Upper lobe of left lung (tissue), 6 donors: Measurements from ENCODE around the gene YPEL1. TPM values are rescaled to one million over a fixed set of nuclear protein-coding genes. Genes with fewer than 3 reads are reported as not detected.

Experiments used
- ATAC-seq, 2 donors: fragments of 200-7000 bp; cut with Tn5 transposase; one replicate each; pipeline ENCODE4 v1.9.1; 2022; ENCODE audit warnings: mild to moderate bottlenecking in 2 of 2, moderate library complexity in 2 of 2; ENCODE audit not compliant: low FRiP score in 2 of 2
- DNase-seq, 2 donors: peaks; one replicate each; pipeline ENCODE4 v3.0.0-alpha.2; 2019 to 2020
- H3K27ac ChIP-seq, 4 donors: fragments of 200-600 bp; sonication (generic); one replicate each; pipeline ENCODE4 v1.5.1; 2016 to 2019
- H3K27me3 ChIP-seq, 4 donors: fragments of 200-600 bp; sonication (generic); one replicate each; pipeline ENCODE4 v1.5.1; 2017 to 2019
- H3K36me3 ChIP-seq, 4 donors: fragments of 200-600 bp; sonication (generic); one replicate each; pipeline ENCODE4 v1.5.1; 2016 to 2019
- H3K4me1 ChIP-seq, 4 donors: fragments of 200-600 bp; sonication (generic); one replicate each; pipeline ENCODE4 v1.5.1; 2018 to 2019
- H3K4me3 ChIP-seq, 4 donors: fragments of 200-600 bp; sonication (generic); one replicate each; pipeline ENCODE4 v1.5.1; 2017 to 2019; ENCODE audit warnings: mild to moderate bottlenecking in 2 of 4, moderate library complexity in 1 of 4
- H3K9me3 ChIP-seq, 4 donors: fragments of 200-600 bp; sonication (generic); one replicate each; pipeline ENCODE4 v1.5.1; 2018 to 2019
- EP300 ChIP-seq, 4 donors: sonication (generic); formaldehyde crosslinking; IDR thresholded peaks; one replicate each; pipeline ENCODE4 v1.5.1; 2017; ENCODE audit warnings: antibody characterized with exemption in 4 of 4, control low read depth in 2 of 4
- POLR2A ChIP-seq, 4 donors: fragments of 450-650 bp; IDR thresholded peaks; one replicate each; pipeline ENCODE4 v1.5.1; 2016 to 2017; ENCODE audit warnings: antibody characterized with exemption in 4 of 4, mild to moderate bottlenecking in 2 of 4
- POLR2AphosphoS5 ChIP-seq, 2 donors: sonication (generic); formaldehyde crosslinking; IDR thresholded peaks; one replicate each; pipeline ENCODE4 v1.5.1; 2017; ENCODE audit warnings: antibody characterized with exemption in 2 of 2
- WGBS, 2 donors: methylation state at CpG; one replicate each; pipeline ENCODE4 v1.1.5; 2017 to 2018; 5-methylcytosine and 5-hydroxymethylcytosine counted together
- total RNA-seq, 6 donors: library from RNA; depleted of rRNA in 4 of 6; stranded (reverse); fragments of >200 nt in 4 of 6; gene quantifications; one replicate each; pipeline versions ENCODE4 v1.1.0 to v1.2.1, GENCODE V29; 2016 to 2021
- TF ChIP-seq, protein P1 (sequence below), 6 experiments: fragments of 450-650 bp in 4 of 6; fragments of 200-600 bp in 2 of 6; sonication (generic) in 2 of 6; IDR thresholded peaks; one replicate each; pipeline ENCODE4 v1.5.1; 2016 to 2019; ENCODE audit warnings: antibody characterized with exemption in 6 of 6
- donor health status: DM: no; HTN: no; CAD: no; lungs with moderate emphysema.
- donor health status: DM: no; HTN: yes; CAD: no; lungs with severe emphysema.

YPEL1 gene, protein sequence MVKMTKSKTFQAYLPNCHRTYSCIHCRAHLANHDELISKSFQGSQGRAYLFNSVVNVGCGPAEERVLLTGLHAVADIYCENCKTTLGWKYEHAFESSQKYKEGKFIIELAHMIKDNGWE
- 10 to 100 TPM in 1 of 6 donors, 1 to 10 TPM in 5; 4.4 to 11.6 (median 7.4) TPM for total RNA-seq

DNA sequence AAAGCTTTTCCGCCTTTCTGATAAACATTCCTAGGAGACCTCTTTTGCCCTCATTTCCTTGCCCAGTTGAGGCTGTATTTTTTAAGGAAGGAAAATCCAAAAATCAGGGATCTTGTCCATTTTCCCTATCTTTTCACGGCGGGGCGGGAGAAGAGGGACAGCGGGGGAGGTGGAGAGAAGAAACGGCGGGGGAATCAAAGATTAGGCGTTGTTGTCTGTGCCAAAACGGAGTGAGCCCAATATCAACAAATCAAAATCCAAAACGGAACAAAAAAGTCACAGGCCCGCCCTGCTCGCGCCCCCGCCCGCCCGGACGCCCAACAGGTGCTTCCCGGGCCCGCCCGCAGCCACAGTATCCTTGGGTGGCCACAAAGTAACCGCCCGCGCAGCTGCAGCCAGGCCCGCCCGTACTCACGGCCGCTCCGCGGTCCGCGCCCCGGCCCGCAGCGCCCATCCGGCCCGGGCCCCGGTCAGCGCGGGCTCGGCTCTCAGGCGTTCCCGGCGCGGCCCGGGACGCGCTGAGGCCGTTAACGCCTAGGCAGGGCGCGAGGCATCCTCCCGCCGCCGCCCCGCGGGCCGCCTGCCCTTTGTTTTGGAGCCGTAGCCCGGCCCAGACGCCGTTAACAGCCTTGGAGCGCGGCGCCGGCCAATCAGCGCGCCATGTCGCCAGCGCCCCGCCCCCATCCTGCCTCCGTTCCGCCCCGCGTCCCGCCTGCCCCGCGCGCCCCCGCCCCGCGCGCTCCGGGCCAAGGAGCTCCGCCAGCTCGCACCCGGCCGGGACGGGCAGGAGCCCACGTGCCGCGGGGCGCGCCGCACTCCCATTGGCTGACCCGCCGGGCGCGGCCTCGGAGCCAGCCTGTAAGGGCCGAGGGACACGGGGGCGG, at the start of gene YPEL1:
Gene YPEL1, minus strand, starts transcription at position 595 of the 884 bp plus-strand sequence. CDS start 25,050 bp downstream, outside the sequence.
- H3K36me3 ChIP-seq, result no peaks in the 10 kb centered on the region
- ATAC-seq, result peak; percentile 98 to 99
- H3K27ac ChIP-seq, result peak within 1 kb of the TSS; percentile 72 to 88 (median 79)
- H3K4me1 ChIP-seq, result peaks cover 9 to 19% (median 13%) of the 10 kb centered on the region in 4 donors
- peak within 1 kb of the TSS; percentile 49 to 85 (median 70) for H3K4me3 ChIP-seq
- no peaks in the 10 kb centered on the region for H3K9me3 ChIP-seq
- H3K27me3 ChIP-seq, result no peaks in the 10 kb centered on the region
- peak; percentile 4 to 91 for TF ChIP-seq POLR2AphosphoS5 (IDR thresholded peaks at IDR 0.05)
- TF ChIP-seq, protein P1, sequence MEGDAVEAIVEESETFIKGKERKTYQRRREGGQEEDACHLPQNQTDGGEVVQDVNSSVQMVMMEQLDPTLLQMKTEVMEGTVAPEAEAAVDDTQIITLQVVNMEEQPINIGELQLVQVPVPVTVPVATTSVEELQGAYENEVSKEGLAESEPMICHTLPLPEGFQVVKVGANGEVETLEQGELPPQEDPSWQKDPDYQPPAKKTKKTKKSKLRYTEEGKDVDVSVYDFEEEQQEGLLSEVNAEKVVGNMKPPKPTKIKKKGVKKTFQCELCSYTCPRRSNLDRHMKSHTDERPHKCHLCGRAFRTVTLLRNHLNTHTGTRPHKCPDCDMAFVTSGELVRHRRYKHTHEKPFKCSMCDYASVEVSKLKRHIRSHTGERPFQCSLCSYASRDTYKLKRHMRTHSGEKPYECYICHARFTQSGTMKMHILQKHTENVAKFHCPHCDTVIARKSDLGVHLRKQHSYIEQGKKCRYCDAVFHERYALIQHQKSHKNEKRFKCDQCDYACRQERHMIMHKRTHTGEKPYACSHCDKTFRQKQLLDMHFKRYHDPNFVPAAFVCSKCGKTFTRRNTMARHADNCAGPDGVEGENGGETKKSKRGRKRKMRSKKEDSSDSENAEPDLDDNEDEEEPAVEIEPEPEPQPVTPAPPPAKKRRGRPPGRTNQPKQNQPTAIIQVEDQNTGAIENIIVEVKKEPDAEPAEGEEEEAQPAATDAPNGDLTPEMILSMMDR (IDR thresholded peaks at IDR 0.05), result peak in 2 of 6 experiments; percentile 30
- no peak for TF ChIP-seq EP300 (IDR thresholded peaks at IDR 0.05)
- TF ChIP-seq POLR2A (IDR thresholded peaks at IDR 0.05), result peak in 3 of 4 donors; percentile 77 to 99 (median 98)
- 1 to 2% methylated on average over 10 to 17 of the region's 102 CpGs for WGBS, 2 donors
- DNase-seq, result peak; percentile 97 to 100

DNA sequence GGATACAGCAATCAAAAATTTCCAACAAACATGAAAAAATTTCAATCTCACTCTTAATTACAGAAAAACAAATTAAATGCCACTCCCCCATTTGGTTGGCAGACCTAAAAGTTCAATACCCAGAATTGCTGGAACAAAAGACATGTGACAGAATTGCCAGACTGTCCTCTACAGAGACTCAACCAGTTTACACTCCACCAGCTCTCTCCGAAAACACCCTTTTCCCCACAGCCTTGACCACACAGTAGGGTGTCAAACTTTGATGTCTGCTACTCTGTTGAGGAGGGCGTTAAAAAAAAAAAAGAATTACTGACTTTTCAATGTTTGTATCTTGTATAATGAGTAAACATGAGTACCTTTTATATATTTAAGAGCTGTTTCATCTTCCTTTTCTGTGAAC, 44.7 kb upstream of the YPEL1 start:
- Histone ChIP-seq H3K4me1 (no peaks in the 10 kb centered on the region), H3K9me3 (no peaks in the 10 kb centered on the region), H3K27me3 (no peaks in the 10 kb centered on the region), H3K4me3 (no peak overlapping the region), H3K27ac (no peak overlapping the region), H3K36me3 (peaks cover 7 to 54% (median 11%) of the 10 kb centered on the region in 4 donors)
- WGBS, 2 donors, result 85 to 96% methylated on average over 2 of the region's 2 CpGs
- ATAC-seq (no peak), DNase-seq (no peak)
- TF ChIP-seq POLR2AphosphoS5 (IDR thresholded peaks at IDR 0.05) (no peak), POLR2A (IDR thresholded peaks at IDR 0.05) (no peak), EP300 (IDR thresholded peaks at IDR 0.05) (no peak)
- TF ChIP-seq, protein P1 (IDR thresholded peaks at IDR 0.05), result no peak

DNA sequence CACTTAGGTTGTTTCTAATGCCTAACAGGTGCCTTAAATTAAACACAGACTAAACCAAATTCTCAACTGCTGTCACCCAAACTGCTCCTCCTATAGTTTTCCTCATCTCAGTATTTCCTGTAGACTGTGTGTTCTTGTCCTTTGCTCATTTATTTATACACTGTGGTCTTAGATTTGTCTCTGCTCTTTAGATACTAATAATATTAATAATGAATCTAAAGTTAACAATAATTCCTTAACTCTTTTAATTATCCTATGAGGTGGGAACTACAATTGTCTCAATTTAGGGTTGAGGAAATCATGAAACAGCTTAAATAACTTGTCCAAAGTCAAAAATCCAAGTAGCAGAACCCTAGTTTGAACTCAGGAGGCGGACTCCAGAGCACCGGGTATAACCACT, 43.9 kb upstream of the YPEL1 start:
- WGBS, 2 donors, result 90 to 96% methylated on average over 2 of the region's 2 CpGs
- Histone ChIP-seq H3K4me1 (peaks cover 0 to 4% (median 0%) of the 10 kb centered on the region in 4 donors), H3K9me3 (no peaks in the 10 kb centered on the region), H3K36me3 (peaks cover 0 to 48% (median 9%) of the 10 kb centered on the region in 4 donors), H3K27ac (no peak overlapping the region), H3K27me3 (no peaks in the 10 kb centered on the region), H3K4me3 (no peak overlapping the region)
- no peak for TF ChIP-seq POLR2A (IDR thresholded peaks at IDR 0.05)
- TF ChIP-seq, protein P1 (IDR thresholded peaks at IDR 0.05), result no peak
- DNase-seq (no peak), ATAC-seq (no peak)

- ATAC-seq, result peak in 1 of 2 donors; percentile 45
- Histone ChIP-seq H3K36me3 (peaks cover 0 to 46% (median 11%) of the 10 kb centered on the region in 4 donors), H3K27me3 (no peaks in the 10 kb centered on the region), H3K4me1 (peaks cover 0 to 4% (median 0%) of the 10 kb centered on the region in 4 donors), H3K27ac (no peak overlapping the region), H3K4me3 (no peak overlapping the region), H3K9me3 (no peaks in the 10 kb centered on the region)
- no peak for DNase-seq
- WGBS, 2 donors, result 90 to 93% methylated on average over 2 to 4 of the region's 4 CpGs
- TF ChIP-seq EP300 (IDR thresholded peaks at IDR 0.05), result no peak
- TF ChIP-seq, protein P1 (IDR thresholded peaks at IDR 0.05), result no peak
- no peak for TF ChIP-seq POLR2AphosphoS5 (IDR thresholded peaks at IDR 0.05)
- no peak for TF ChIP-seq POLR2A (IDR thresholded peaks at IDR 0.05)
Measured at GRCh38 chr22:21778705-21779363, 43.2 kb upstream of the YPEL1 start.
